OCI-LY1 (cell line): ENCODE measurements around the gene ACOT4.

Experiments used
- H2AFZ ChIP-seq: fragments of 200-600 bp; sonication (generic), shearing (Covaris generic); 2 replicates; pipeline ENCODE4 v1.6.0; 2014; ENCODE audit warnings: antibody characterized with exemption, mild to moderate bottlenecking, low read length
- H3F3A ChIP-seq: fragments of 200-600 bp; sonication (generic), shearing (Covaris generic); 2 replicates; pipeline ENCODE4 v1.6.0; 2014; ENCODE audit warnings: mild to moderate bottlenecking, antibody characterized with exemption, low read length, moderate library complexity; ENCODE audit not compliant: insufficient read depth
- H3K27ac ChIP-seq: fragments of 200-600 bp; sonication (generic); 2 replicates; pipeline ENCODE4 v1.5.1; 2014; ENCODE audit warnings: low read length, mixed run types, mild to moderate bottlenecking, low read depth; ENCODE audit not compliant: poor library complexity, severe bottlenecking
- H3K27me3 ChIP-seq: fragments of 200-600 bp; sonication (generic); 2 replicates; pipeline ENCODE4 v1.6.0; 2014; ENCODE audit warnings: antibody characterized with exemption, mild to moderate bottlenecking, low read length, moderate library complexity; ENCODE audit not compliant: insufficient read depth
- H3K36me3 ChIP-seq: fragments of 200-600 bp; sonication (generic); 2 replicates; pipeline ENCODE4 v1.6.1; 2014; ENCODE audit warnings: mild to moderate bottlenecking, antibody characterized with exemption, low read length, moderate library complexity, mixed read lengths; ENCODE audit not compliant: insufficient read depth
- H3K4me1 ChIP-seq: fragments of 200-600 bp; sonication (generic); 2 replicates; pipeline ENCODE4 v1.5.1; 2014; ENCODE audit warnings: mild to moderate bottlenecking, low read length, moderate library complexity; ENCODE audit not compliant: insufficient read depth, severe bottlenecking
- H3K4me2 ChIP-seq: fragments of 200-600 bp; sonication (generic), shearing (Covaris generic); 2 replicates; pipeline ENCODE4 v1.6.1; 2014; ENCODE audit warnings: low read length
- H3K4me3 ChIP-seq: fragments of 200-600 bp; sonication (generic); 2 replicates; pipeline ENCODE4 v1.5.1; 2014; ENCODE audit warnings: low read length, low read depth, mild to moderate bottlenecking, mixed read lengths; ENCODE audit not compliant: poor library complexity, severe bottlenecking
- H3K79me2 ChIP-seq: fragments of 200-600 bp; shearing (Covaris generic); 2 replicates; pipeline ENCODE4 v1.6.1; 2016; ENCODE audit warnings: mixed run types, low read length, mixed read lengths; ENCODE audit not compliant: insufficient read depth
- H3K9ac ChIP-seq: fragments of 200-600 bp; sonication (generic), shearing (Covaris generic); 2 replicates; pipeline ENCODE4 v1.6.1; 2014; ENCODE audit warnings: mild to moderate bottlenecking, low read length, mixed read lengths
- H3K9me2 ChIP-seq: fragments of 200-600 bp; sonication (generic), shearing (Covaris generic); 2 replicates; pipeline ENCODE4 v1.6.1; 2014; ENCODE audit warnings: low read depth, mild to moderate bottlenecking, low read length, mixed read lengths
- H3K9me3 ChIP-seq: fragments of 200-600 bp; shearing (Covaris generic); 2 replicates; pipeline ENCODE4 v1.6.1; 2014; ENCODE audit warnings: low read length, mixed read lengths
- H4K20me1 ChIP-seq: fragments of 200-600 bp; sonication (generic), shearing (Covaris generic); 2 replicates; pipeline ENCODE4 v1.6.0; 2016; ENCODE audit warnings: mild to moderate bottlenecking, low read length; ENCODE audit not compliant: insufficient read depth
- EZH2 ChIP-seq: fragments of 200-600 bp; sonication (generic), shearing (Covaris generic); IDR thresholded peaks from 2 replicates; pipeline ENCODE4 v1.8.0; 2017; ENCODE audit warnings: borderline replicate concordance, mixed run types, mild to moderate bottlenecking, antibody characterized with exemption, low read length, moderate library complexity, mixed read lengths
- TF ChIP-seq, protein P1 (sequence below): fragments of 200-600 bp; sonication (generic), shearing (Covaris generic); IDR thresholded peaks from 2 replicates; pipeline ENCODE4 v1.5.1; 2017; ENCODE audit warnings: mild to moderate bottlenecking, antibody characterized with exemption, low read length, moderate library complexity, mixed read lengths

The ACOT4 gene

DNA sequence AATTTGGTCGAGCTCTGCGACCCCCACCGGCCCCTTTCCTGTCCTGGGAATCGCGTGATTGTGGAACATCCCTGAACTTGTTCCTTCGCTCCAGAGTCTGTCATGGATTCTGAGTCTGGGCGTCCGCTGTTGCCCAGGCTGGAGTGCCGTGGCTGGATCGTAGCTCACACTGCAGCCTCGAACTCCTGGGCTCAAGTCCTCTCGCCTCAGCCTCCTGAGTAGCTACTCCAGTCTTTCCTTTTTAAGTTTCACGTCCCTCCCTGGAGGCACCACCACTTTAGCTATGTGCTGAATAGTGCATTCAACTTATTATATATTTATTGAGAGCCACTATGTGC is 21.3 kb downstream of the ACOT4 start:
- H3K9me2 ChIP-seq, result no peaks in the 10 kb centered on the region
- no peak overlapping the region for H3K27ac ChIP-seq
- H2AFZ ChIP-seq, result no peak overlapping the region
- H4K20me1 ChIP-seq, result no peaks in the 10 kb centered on the region
- peaks cover 10% of the 10 kb centered on the region for H3K4me1 ChIP-seq
- no peaks in the 10 kb centered on the region for H3F3A ChIP-seq
- H3K79me2 ChIP-seq, result no peaks in the 10 kb centered on the region
- TF ChIP-seq, protein P1, sequence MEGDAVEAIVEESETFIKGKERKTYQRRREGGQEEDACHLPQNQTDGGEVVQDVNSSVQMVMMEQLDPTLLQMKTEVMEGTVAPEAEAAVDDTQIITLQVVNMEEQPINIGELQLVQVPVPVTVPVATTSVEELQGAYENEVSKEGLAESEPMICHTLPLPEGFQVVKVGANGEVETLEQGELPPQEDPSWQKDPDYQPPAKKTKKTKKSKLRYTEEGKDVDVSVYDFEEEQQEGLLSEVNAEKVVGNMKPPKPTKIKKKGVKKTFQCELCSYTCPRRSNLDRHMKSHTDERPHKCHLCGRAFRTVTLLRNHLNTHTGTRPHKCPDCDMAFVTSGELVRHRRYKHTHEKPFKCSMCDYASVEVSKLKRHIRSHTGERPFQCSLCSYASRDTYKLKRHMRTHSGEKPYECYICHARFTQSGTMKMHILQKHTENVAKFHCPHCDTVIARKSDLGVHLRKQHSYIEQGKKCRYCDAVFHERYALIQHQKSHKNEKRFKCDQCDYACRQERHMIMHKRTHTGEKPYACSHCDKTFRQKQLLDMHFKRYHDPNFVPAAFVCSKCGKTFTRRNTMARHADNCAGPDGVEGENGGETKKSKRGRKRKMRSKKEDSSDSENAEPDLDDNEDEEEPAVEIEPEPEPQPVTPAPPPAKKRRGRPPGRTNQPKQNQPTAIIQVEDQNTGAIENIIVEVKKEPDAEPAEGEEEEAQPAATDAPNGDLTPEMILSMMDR, result no peak
- TF ChIP-seq EZH2, result no peak
- no peaks in the 10 kb centered on the region for H3K36me3 ChIP-seq
- H3K9me3 ChIP-seq, result no peaks in the 10 kb centered on the region
- peaks cover 16% of the 10 kb centered on the region; the same call in 1 of the 2 replicates for H3K27me3 ChIP-seq
- H3K4me2 ChIP-seq, result peak overlapping the region; percentile 76
- peak overlapping the region; percentile 66 for H3K4me3 ChIP-seq
- no peak overlapping the region; the same call in 1 of the 2 replicates for H3K9ac ChIP-seq

DNA sequence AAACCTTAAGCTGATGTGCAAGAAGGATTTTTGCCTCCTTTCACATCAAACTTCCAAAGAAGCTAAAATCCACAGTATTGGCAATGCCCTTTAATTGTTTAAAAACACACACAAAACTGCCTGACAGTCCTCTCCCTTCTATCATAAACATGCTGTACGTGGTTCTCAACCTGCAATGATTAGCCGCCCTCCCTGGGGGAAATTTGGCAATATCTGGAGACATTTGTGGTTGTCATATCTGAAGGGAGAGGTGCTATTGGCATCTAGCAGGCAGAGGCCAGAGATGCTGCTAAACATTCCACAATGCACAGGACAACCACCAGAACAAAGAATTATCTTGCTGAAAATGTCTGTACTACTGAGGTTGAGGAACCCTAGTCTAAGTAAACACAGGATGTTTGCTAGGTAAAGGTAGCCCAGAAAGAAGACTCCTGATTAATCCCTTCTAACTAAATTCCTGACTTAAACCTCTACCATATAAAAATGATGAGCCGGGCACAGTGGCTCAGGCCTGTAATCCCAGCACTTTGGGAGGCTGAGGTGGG is 21.8 kb downstream of the ACOT4 start:
- H2AFZ ChIP-seq, result no peak overlapping the region
- H3K9ac ChIP-seq, result no peak overlapping the region
- H3F3A ChIP-seq, result no peaks in the 10 kb centered on the region
- TF ChIP-seq EZH2, result no peak
- TF ChIP-seq, protein P1, result no peak
- H3K36me3 ChIP-seq, result no peaks in the 10 kb centered on the region
- H4K20me1 ChIP-seq, result no peaks in the 10 kb centered on the region
- no peak overlapping the region for H3K4me2 ChIP-seq
- H3K79me2 ChIP-seq, result no peaks in the 10 kb centered on the region
- H3K9me2 ChIP-seq, result no peaks in the 10 kb centered on the region
- no peak overlapping the region for H3K27ac ChIP-seq
- no peaks in the 10 kb centered on the region for H3K9me3 ChIP-seq
- H3K4me3 ChIP-seq, result no peak overlapping the region
- H3K27me3 ChIP-seq, result peaks cover 16% of the 10 kb centered on the region; the same call in 1 of the 2 replicates
- peaks cover 10% of the 10 kb centered on the region for H3K4me1 ChIP-seq

DNA sequence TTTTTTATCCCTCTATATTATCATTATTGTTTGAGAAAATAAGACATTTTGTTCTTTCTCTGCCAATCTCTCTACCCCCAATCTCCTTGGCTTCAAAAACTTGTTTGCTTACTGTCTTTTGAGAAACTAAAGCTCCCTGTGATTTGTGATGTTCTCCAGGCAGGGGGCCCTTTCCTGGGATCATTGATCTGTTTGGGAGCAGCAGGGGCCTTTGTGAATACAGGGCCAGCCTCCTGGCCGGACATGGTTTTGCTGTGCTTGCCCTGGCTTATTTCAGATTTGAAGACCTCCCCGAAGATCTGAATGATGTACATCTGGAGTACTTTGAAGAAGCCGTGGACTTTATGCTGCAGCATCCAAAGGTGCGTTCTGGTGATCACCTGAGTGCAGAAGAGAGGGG is 25.2 kb downstream of the ACOT4 start:
- TF ChIP-seq EZH2, result no peak
- TF ChIP-seq, protein P1, result no peak
- no peaks in the 10 kb centered on the region for H4K20me1 ChIP-seq

More for the DNA sequence above, 25.2 kb downstream of the ACOT4 start:
- H3K27me3 ChIP-seq, result 0 out of 2 replicates have a peak, but pooled peaks cover under 1% of the 10 kb centered on the region
- H3K27ac ChIP-seq, result no peak overlapping the region
- H3K4me2 ChIP-seq, result no peak overlapping the region
- H3K9ac ChIP-seq, result no peak overlapping the region
- H2AFZ ChIP-seq, result no peak overlapping the region
- H3K9me2 ChIP-seq, result no peaks in the 10 kb centered on the region
- no peak overlapping the region for H3K4me3 ChIP-seq
- H3K79me2 ChIP-seq, result no peaks in the 10 kb centered on the region
- no peaks in the 10 kb centered on the region for H3F3A ChIP-seq
- H3K4me1 ChIP-seq, result peaks cover 10% of the 10 kb centered on the region
- no peaks in the 10 kb centered on the region for H3K36me3 ChIP-seq
- no peaks in the 10 kb centered on the region for H3K9me3 ChIP-seq
